GM12878 (cell line): Measurements from ENCODE around the gene MDC1. TPM values are rescaled to one million over a fixed set of nuclear protein-coding genes. Genes with fewer than 3 reads are reported as not detected.

Source experiments
- BACH1 ChIP-seq: fragments of 450-650 bp; IDR thresholded peaks from 2 replicates; pipeline ENCODE4 v1.6.1; 2017; ENCODE audit warnings: mild to moderate bottlenecking, borderline replicate concordance
- CEBPB ChIP-seq, 2 experiments: fragments of 150-350 bp in 1 of 2; IDR thresholded peaks; 2 replicates each; pipeline ENCODE4 v1.6.1; 2012 to 2014; ENCODE audit warnings: low read depth in 2 of 2, low read length in 2 of 2, borderline replicate concordance in 1 of 2, inconsistent platforms in 1 of 2
- CHD1 ChIP-seq: IDR thresholded peaks from 2 replicates; pipeline ENCODE4 v1.6.1; 2012; ENCODE audit warnings: low read depth, low read length, improper control_type of control experiment
- ESRRA ChIP-seq: IDR thresholded peaks from 2 replicates; pipeline ENCODE4 v1.6.1; 2012; ENCODE audit warnings: mild to moderate bottlenecking, low read length, improper control_type of control experiment
- EZH2 ChIP-seq: IDR thresholded peaks from 2 replicates; pipeline ENCODE4 v1.6.1; 2012; ENCODE audit warnings: low read depth, mild to moderate bottlenecking, control low read depth, inconsistent platforms, low read length, borderline replicate concordance; ENCODE audit not compliant: control insufficient read depth
- FOS ChIP-seq: IDR thresholded peaks from 3 replicates; pipeline ENCODE4 v1.6.1; 2011; ENCODE audit warnings: borderline replicate concordance; ENCODE audit not compliant: insufficient read length; ENCODE audit errors: extremely low read depth
- HDAC2 ChIP-seq: fragments of 200-600 bp; sonication (generic); IDR thresholded peaks from 2 replicates; pipeline ENCODE4 v1.6.1; 2017
- JUNB ChIP-seq: IDR thresholded peaks from 2 replicates; pipeline ENCODE4 v1.6.1; 2016; ENCODE audit warnings: antibody characterized with exemption, mild to moderate bottlenecking
- JUND ChIP-seq: IDR thresholded peaks from 2 replicates; pipeline ENCODE4 v1.6.1; 2012; ENCODE audit warnings: low read depth, mild to moderate bottlenecking, low read length, improper control_type of control experiment, moderate library complexity
- MEF2B ChIP-seq: fragments of 450-650 bp; IDR thresholded peaks from 2 replicates; pipeline ENCODE4 v1.6.1; 2018; ENCODE audit warnings: mild to moderate bottlenecking, moderate library complexity; ENCODE audit not compliant: partially characterized antibody, poor library complexity, severe bottlenecking
- MTA3 ChIP-seq: IDR thresholded peaks from 2 replicates; pipeline ENCODE4 v1.6.1; 2012; ENCODE audit warnings: low read length, inconsistent platforms, borderline replicate concordance
- NFXL1 ChIP-seq: fragments of 450-650 bp; IDR thresholded peaks from 2 replicates; pipeline ENCODE4 v1.6.1; 2017; ENCODE audit warnings: antibody characterized with exemption, mild to moderate bottlenecking, borderline replicate concordance
- NFYB ChIP-seq: IDR thresholded peaks from 2 replicates; pipeline ENCODE4 v1.6.1; 2011; ENCODE audit warnings: low read depth, mild to moderate bottlenecking, low read length, improper control_type of control experiment, moderate library complexity; ENCODE audit not compliant: insufficient read depth
- PAX5 ChIP-seq: IDR thresholded peaks from 2 replicates; pipeline ENCODE4 v1.6.1; 2011; ENCODE audit warnings: low read depth, low read length, borderline replicate concordance
- PAX8 ChIP-seq: fragments of 450-650 bp; IDR thresholded peaks from 2 replicates; pipeline ENCODE4 v1.6.1; 2017; ENCODE audit warnings: mild to moderate bottlenecking, moderate library complexity
- POLR2AphosphoS5 ChIP-seq: IDR thresholded peaks from 2 replicates; pipeline ENCODE4 v1.6.1; 2011; ENCODE audit warnings: mild to moderate bottlenecking, low read length, inconsistent platforms
- RBBP5 ChIP-seq: fragments of 200-600 bp; sonication (generic); conservative IDR thresholded peaks from 2 replicates; pipeline ENCODE4 v1.6.1; 2016
- SUZ12 ChIP-seq: fragments of 200-600 bp; sonication (generic); IDR thresholded peaks from one replicate; pipeline ENCODE4 v1.6.1; 2018; ENCODE audit warnings: antibody characterized with exemption, mild to moderate bottlenecking; ENCODE audit not compliant: unreplicated experiment
- TAF1 ChIP-seq: IDR thresholded peaks from 2 replicates; pipeline ENCODE4 v1.6.1; 2011; ENCODE audit warnings: mild to moderate bottlenecking, low read depth, low read length, borderline replicate concordance
- ZBED1 ChIP-seq: IDR thresholded peaks from 2 replicates; pipeline ENCODE4 v1.6.1; 2016; ENCODE audit warnings: borderline replicate concordance
- ZNF274 ChIP-seq: IDR thresholded peaks from one replicate; pipeline ENCODE4 v1.8.0; 2011; ENCODE audit not compliant: insufficient read length, insufficient read depth
- polyA plus RNA-seq, 11 experiments: library from polyadenylated mRNA; depleted of rRNA in 4 of 11; unstranded in 6 of 11; stranded (reverse) in 5 of 11; fragments of >200 nt; fragmentation: Nextera tagmentation in 4 of 11; fragmentation: Illumina TruSeq in 1 of 11; extraction: Ambion mirVana in 4 of 11; extraction: Trizol in 1 of 11; gene quantifications; 1 replicate in 1 of 11; 2 replicates in 10 of 11; pipeline versions ENCODE4 v1.2.1 to v1.2.3, GENCODE V29; 2011 to 2016; ENCODE audit warnings: inconsistent platforms in 2 of 11, missing spikeins in 2 of 11, low read depth in 1 of 11
- total RNA-seq, 4 experiments: library from RNA; depleted of rRNA in 3 of 4; stranded (reverse); fragments of >200 nt in 3 of 4; fragmentation: Illumina TruSeq in 1 of 4; extraction: Trizol in 1 of 4; gene quantifications; 2 replicates each; pipeline versions ENCODE4 v1.2.1 to v1.2.3, GENCODE V29; 2013 to 2021
- TF ChIP-seq, protein P1 (sequence below): fragments of 450-650 bp; IDR thresholded peaks from 2 replicates; pipeline ENCODE4 v1.6.1; 2017; ENCODE audit warnings: mild to moderate bottlenecking
- TF ChIP-seq, protein P2 (sequence below): IDR thresholded peaks from 2 replicates; pipeline ENCODE4 v1.6.1; 2011; ENCODE audit warnings: low read depth, mild to moderate bottlenecking, low read length, moderate library complexity, borderline replicate concordance; ENCODE audit errors: extremely low read depth
- TF ChIP-seq, protein P3 (sequence below): fragments of 450-650 bp; formaldehyde crosslinking; IDR thresholded peaks from 2 replicates; pipeline ENCODE4 v1.4.0; 2022; ENCODE audit warnings: mild to moderate bottlenecking, moderate library complexity

The MDC1 gene
- total and polyA plus RNA-seq, 10 of the 15 experiments (the other 5 are each of a cell fraction or from before 2014, with no cell fraction given) = 5.1 to 62.5 (median 22.4) TPM

DNA sequence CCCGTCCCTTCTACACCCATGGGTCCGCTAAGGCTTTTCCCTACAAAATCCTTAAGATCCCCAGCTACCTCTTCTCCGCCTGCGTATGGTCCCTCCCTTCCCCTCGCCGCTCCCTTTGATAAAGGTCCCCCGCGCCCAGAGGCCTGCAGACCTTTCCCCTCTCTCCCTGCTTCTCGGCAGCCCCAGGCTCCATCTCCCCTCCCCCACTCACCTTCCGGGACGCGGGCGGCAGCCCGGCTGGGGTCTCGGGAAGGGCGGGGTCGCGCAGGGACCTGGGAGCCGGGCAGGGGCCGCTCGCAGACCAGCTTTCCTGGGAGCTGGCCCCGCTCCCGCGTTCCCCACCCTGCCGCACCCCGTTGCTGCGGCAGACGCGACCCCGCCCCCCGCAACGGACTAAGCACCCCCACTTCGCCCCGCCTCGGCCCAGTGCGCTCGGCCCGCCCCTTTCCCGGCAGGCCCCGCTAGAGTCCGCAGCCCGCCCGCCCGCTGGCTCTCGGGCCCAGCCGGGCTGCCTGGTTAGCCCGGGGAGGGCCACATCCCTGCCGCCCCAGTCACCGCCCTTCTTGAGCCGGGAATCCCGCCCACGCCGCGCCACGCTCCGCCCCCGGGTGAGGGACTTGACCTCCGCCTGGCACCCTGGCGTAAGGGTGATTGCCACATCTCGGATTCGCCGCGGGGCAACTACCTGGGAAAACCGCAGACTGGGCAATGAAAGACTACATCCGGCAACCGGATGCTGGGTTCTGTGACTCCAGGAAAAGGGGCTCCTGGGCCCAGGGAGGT is 25.4 kb upstream of the MDC1 start, which contains the start of gene FLOT1 (continued):
- no peak for TF ChIP-seq EZH2
- TF ChIP-seq ZBED1 = no peak
- TF ChIP-seq JUND = no peak
- TF ChIP-seq BACH1 = peak; percentile 89
- no peak; the same call in none of the 2 replicates for TF ChIP-seq TAF1
- 0 out of 2 replicates have a peak, but pooled peaks have one; percentile 32 for TF ChIP-seq HDAC2
- TF ChIP-seq, protein P1, sequence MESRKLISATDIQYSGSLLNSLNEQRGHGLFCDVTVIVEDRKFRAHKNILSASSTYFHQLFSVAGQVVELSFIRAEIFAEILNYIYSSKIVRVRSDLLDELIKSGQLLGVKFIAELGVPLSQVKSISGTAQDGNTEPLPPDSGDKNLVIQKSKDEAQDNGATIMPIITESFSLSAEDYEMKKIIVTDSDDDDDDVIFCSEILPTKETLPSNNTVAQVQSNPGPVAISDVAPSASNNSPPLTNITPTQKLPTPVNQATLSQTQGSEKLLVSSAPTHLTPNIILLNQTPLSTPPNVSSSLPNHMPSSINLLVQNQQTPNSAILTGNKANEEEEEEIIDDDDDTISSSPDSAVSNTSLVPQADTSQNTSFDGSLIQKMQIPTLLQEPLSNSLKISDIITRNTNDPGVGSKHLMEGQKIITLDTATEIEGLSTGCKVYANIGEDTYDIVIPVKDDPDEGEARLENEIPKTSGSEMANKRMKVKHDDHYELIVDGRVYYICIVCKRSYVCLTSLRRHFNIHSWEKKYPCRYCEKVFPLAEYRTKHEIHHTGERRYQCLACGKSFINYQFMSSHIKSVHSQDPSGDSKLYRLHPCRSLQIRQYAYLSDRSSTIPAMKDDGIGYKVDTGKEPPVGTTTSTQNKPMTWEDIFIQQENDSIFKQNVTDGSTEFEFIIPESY = no peak
- TF ChIP-seq ESRRA = no peak; the same call in 1 of the 2 replicates
- no peak for TF ChIP-seq MEF2B
- TF ChIP-seq CHD1 = no peak
- 0 out of 2 replicates have a peak, but pooled peaks have one; percentile 46 for TF ChIP-seq NFXL1
- peak; percentile 78; the same call in 1 of the 2 replicates for TF ChIP-seq POLR2AphosphoS5
- TF ChIP-seq NFYB = no peak
- TF ChIP-seq PAX8 = no peak
- no peak for TF ChIP-seq SUZ12
- TF ChIP-seq, protein P2, sequence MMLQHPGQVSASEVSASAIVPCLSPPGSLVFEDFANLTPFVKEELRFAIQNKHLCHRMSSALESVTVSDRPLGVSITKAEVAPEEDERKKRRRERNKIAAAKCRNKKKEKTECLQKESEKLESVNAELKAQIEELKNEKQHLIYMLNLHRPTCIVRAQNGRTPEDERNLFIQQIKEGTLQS = no peak
- no peak for TF ChIP-seq JUNB
- peak; percentile 56 for TF ChIP-seq PAX5
- TF ChIP-seq ZNF274 = no peak
- TF ChIP-seq FOS = no peak
- TF ChIP-seq, protein P3, sequence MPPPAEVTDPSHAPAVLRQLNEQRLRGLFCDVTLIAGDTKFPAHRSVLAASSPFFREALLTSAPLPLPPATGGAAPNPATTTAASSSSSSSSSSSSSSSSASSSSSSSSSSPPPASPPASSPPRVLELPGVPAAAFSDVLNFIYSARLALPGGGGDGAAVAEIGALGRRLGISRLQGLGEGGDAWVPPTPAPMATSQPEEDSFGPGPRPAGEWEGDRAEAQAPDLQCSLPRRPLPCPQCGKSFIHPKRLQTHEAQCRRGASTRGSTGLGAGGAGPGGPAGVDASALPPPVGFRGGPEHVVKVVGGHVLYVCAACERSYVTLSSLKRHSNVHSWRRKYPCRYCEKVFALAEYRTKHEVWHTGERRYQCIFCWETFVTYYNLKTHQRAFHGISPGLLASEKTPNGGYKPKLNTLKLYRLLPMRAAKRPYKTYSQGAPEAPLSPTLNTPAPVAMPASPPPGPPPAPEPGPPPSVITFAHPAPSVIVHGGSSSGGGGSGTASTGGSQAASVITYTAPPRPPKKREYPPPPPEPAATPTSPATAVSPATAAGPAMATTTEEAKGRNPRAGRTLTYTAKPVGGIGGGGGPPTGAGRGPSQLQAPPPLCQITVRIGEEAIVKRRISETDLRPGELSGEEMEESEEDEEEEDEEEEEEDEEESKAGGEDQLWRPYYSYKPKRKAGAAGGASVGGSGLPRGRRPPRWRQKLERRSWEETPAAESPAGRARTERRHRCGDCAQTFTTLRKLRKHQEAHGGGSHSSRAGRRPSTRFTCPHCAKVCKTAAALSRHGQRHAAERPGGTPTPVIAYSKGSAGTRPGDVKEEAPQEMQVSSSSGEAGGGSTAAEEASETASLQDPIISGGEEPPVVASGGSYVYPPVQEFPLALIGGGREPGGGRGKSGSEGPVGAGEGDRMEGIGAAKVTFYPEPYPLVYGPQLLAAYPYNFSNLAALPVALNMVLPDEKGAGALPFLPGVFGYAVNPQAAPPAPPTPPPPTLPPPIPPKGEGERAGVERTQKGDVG (CRISPR knock-in tag) = no peak
- no peak for TF ChIP-seq RBBP5
- TF ChIP-seq MTA3 = peak; percentile 49; the same call in 1 of the 2 replicates
- peak in 1 of 2 experiments; percentile 68; a peak in 1 of 4 replicates for TF ChIP-seq CEBPB (IDR thresholded peaks at IDR 0.05; ENCODE audit: borderline replicate concordance in 1 of 2, low read depth in 2 of 2, low read length in 2 of 2)
